Gastrocnemius medialis (tissue), 4 donors: Measurements from ENCODE around the gene RNF151. TPM values are rescaled to one million over a fixed set of nuclear protein-coding genes. Genes with fewer than 3 reads are reported as not detected.
A peak's percentile ranks its signal among the peaks of the same experiment; 100 is the strongest.
"Not testable (repeated sequence)": the region's sequence is repeated elsewhere in the genome, so short reads cannot be mapped to it uniquely, and the experiment has no call there.

ENCODE experiments used
- ATAC-seq, 2 donors: fragments of 150-250 bp; one replicate each; pipeline ENCODE4 v1.9.1; 2016
- DNase-seq, 2 donors: peaks; one replicate each; pipeline ENCODE4 v3.0.0-alpha.2; 2019
- H3K27ac ChIP-seq, 4 donors: fragments of 200-600 bp; sonication (generic); 1 replicate in 1 of 4; 2 replicates in 3 of 4; pipeline ENCODE4 v1.5.1; 2016 to 2018; ENCODE audit warnings: mild to moderate bottlenecking in 2 of 4, moderate library complexity in 1 of 4
- H3K27me3 ChIP-seq, 3 donors: fragments of 200-600 bp; sonication (generic) in 2 of 3; 1 replicate in 1 of 3; 2 replicates in 2 of 3; pipeline versions ENCODE4 v1.5.1 to v1.6.0; 2016 to 2019; ENCODE audit warnings: mild to moderate bottlenecking in 1 of 3, moderate library complexity in 1 of 3
- H3K36me3 ChIP-seq, 2 donors: fragments of 200-600 bp; sonication (generic) in 1 of 2; one replicate each; pipeline ENCODE4 v1.5.1; 2017 to 2018
- H3K4me1 ChIP-seq, 2 donors: fragments of 200-600 bp; sonication (generic) in 1 of 2; one replicate each; pipeline ENCODE4 v1.5.1; 2016 to 2017; ENCODE audit warnings: mild to moderate bottlenecking in 2 of 2
- H3K4me3 ChIP-seq, 4 donors: fragments of 200-600 bp; sonication (generic) in 3 of 4; 1 replicate in 1 of 4; 2 replicates in 3 of 4; pipeline ENCODE4 v1.5.1; 2016 to 2019; ENCODE audit warnings: mild to moderate bottlenecking in 2 of 4
- H3K9me3 ChIP-seq, 3 donors: fragments of 200-600 bp; sonication (generic) in 2 of 3; 1 replicate in 1 of 3; 2 replicates in 2 of 3; pipeline ENCODE4 v1.5.1; 2016 to 2019
- POLR2A ChIP-seq, 2 donors: fragments of 450-650 bp; IDR thresholded peaks; one replicate each; pipeline ENCODE4 v1.6.1; 2017; ENCODE audit warnings: antibody characterized with exemption in 2 of 2, mild to moderate bottlenecking in 2 of 2, moderate library complexity in 2 of 2
- in situ Hi-C, 4 donors: fragments of 200-750 bp; cut with MboI; loops; one replicate each; pipeline versions ENCODE4 v1.15.0 to v1.8.0; 2017; ENCODE audit warnings: low sequenced_read_pairs in 4 of 4
- intact Hi-C: fragments of 100-400 bp; cut with DNase I; formaldehyde crosslinking; loops from one replicate; pipeline ENCODE4 v1.15.1; 2023; ENCODE audit warnings: low total_unique reads
- total RNA-seq, 4 donors: library from RNA; depleted of rRNA; stranded (reverse); fragments of >200 nt; gene quantifications; one replicate each; pipeline versions ENCODE4 v1.1.0 to v1.2.3, GENCODE V29; 2016
- TF ChIP-seq, protein P1 (sequence below), 5 experiments: fragments of 450-650 bp in 3 of 5; fragments of 200-600 bp in 2 of 5; sonication (generic) in 2 of 5; IDR thresholded peaks in 4 of 5; conservative IDR thresholded peaks in 1 of 5; 1 replicate in 4 of 5; 2 replicates in 1 of 5; pipeline ENCODE4 v1.5.1; 2016 to 2019; ENCODE audit warnings: antibody characterized with exemption in 5 of 5, mild to moderate bottlenecking in 3 of 5, moderate library complexity in 3 of 5

The RNF151 gene
- total RNA-seq, 4 donors from 2014 or later: not detected

DNA sequence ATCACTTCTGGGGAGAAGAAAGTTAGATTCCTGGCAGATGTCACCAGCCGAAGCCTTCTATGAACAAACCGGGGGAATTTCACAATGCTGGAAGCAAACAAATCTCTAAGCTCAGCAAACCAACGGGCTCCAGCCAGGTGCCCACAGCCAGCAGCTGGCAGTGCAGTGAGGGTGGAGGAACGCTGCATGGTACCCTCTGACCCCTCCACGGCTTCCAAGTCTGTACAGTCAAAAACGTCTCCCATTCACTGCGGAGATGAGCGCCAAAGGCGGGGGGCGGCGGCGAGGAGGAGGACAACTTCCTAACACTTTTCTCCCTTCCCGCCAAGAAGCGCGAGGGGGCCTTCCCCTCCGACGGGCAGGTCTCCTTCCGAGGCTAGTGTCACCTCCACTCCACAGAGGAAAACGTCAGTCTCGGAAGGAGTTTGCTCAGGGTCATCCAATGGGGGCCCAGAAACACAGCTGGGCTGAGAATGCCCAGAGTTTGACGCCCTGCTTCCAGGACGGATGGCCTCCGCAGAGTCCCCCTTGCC, 42.0 kb downstream of the RNF151 start:
- TF ChIP-seq POLR2A (IDR thresholded peaks at IDR 0.05): peak in 1 of 2 donors; percentile 34
- TF ChIP-seq, protein P1, sequence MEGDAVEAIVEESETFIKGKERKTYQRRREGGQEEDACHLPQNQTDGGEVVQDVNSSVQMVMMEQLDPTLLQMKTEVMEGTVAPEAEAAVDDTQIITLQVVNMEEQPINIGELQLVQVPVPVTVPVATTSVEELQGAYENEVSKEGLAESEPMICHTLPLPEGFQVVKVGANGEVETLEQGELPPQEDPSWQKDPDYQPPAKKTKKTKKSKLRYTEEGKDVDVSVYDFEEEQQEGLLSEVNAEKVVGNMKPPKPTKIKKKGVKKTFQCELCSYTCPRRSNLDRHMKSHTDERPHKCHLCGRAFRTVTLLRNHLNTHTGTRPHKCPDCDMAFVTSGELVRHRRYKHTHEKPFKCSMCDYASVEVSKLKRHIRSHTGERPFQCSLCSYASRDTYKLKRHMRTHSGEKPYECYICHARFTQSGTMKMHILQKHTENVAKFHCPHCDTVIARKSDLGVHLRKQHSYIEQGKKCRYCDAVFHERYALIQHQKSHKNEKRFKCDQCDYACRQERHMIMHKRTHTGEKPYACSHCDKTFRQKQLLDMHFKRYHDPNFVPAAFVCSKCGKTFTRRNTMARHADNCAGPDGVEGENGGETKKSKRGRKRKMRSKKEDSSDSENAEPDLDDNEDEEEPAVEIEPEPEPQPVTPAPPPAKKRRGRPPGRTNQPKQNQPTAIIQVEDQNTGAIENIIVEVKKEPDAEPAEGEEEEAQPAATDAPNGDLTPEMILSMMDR (IDR thresholded peaks at IDR 0.05 in 4 of 5, conservative IDR thresholded peaks at IDR 0.05 in 1 of 5): no peak
- H3K36me3 ChIP-seq: no peaks in the 10 kb centered on the region
- in situ Hi-C loops (no loop called here), intact Hi-C loops (loop anchor here (1.0 to 10.0 kb wide), 3 partner anchors 37 to 526 kb away; partner anchors contain the start of genes CEMP1, PDPK1 and RNPS1)
- peak overlapping the region; percentile 63 to 89 (median 77) for H3K4me3 ChIP-seq
- H3K4me1 ChIP-seq: peaks cover 50 to 58% of the 10 kb centered on the region in 2 donors
- no peaks in the 10 kb centered on the region for H3K9me3 ChIP-seq
- DNase-seq (peak in 1 of 2 donors; percentile 41), ATAC-seq (no peak)
- H3K27me3 ChIP-seq: no peaks in the 10 kb centered on the region
- H3K27ac ChIP-seq: peak overlapping the region; percentile 76 to 99 (median 95)

DNA sequence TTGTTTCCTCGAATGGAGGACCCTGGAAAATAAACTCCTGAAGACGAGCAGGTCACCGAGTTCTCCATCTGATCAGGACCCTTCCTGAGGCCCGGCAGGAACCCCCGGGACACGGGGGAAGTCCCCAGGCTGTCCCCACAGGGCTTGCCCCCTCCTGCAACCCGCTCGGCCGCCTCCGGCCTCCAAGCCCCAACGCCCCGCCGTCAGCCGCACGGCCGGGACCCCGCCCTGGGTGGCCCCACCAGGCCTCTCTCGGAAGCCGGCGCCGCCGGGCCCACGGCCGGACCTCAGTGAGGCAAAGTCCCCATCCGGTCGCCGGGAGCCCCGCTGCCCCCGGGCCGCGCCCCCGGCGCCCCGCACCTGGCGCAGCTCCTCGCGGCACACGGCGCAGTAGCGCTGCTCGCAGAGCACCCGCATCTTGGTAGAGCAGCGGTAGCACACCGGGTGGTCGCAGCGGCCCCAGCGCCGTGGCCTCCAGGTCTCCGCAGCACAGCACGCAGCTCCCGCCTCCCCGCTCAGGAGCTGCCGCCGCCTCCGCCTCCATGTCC, 42.6 kb downstream of the RNF151 start:
- Histone ChIP-seq H3K9me3 (no peaks in the 10 kb centered on the region), H3K27ac (peak overlapping the region; percentile 76 to 99 (median 95)), H3K36me3 (no peaks in the 10 kb centered on the region), H3K4me3 (peak overlapping the region; percentile 63 to 89 (median 77)), H3K27me3 (no peaks in the 10 kb centered on the region), H3K4me1 (peaks cover 44 to 54% of the 10 kb centered on the region in 2 donors)
- intact Hi-C loops (loop anchor here (1.0 to 10.0 kb wide), 3 partner anchors 38 to 526 kb away; partner anchors contain the start of genes CEMP1, PDPK1 and RNPS1), in situ Hi-C loops (no loop called here)
- ATAC-seq (peak; percentile 33 to 35), DNase-seq (no peak)
- TF ChIP-seq, protein P1 (IDR thresholded peaks at IDR 0.05 in 4 of 5, conservative IDR thresholded peaks at IDR 0.05 in 1 of 5): no peak

DNA sequence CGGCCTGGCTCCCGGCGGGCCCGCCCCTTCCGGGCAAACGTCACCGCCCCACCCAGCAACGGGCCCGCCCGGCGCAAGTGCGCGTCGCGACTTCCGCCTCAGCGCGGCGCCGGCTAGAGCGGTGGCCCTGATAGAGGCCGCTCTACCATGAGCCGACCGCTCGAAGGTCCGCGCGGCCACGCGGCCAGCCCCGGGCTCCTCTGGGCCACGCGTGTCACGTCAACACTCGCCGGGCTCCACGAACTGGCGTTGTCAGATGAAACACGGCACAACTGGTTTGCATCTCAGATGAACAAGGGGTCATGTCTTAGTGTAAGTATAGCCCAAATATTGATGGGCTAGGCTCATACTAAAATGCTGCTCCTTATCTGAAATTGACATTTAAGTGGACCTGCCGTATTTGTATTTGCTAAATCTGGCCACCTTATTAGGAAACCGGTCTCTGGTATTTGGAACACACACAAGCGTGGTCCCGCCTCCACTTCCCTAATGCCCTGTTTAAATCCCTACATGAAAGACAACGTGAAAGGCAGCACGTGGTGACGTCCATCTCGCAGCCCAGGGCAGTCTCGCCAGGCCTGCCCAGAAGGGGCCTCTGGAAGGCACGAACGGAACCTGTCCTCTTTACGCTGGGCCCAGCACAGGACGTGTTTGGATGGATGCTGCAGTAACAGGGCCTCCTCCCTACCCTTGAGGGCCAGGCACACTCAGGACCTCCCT, 43.3 kb downstream of the RNF151 start, which contains the start of gene ZNF598:
Gene ZNF598 (minus strand): TSS at position 31 of the 720 bp plus-strand sequence.
- DNase-seq (peak; percentile 61 to 75), ATAC-seq (peak; percentile 90 to 95)
- H3K27ac ChIP-seq: peak within 1 kb of the TSS; percentile 85 to 99 (median 95)
- peaks cover 37 to 47% of the 10 kb centered on the region in 2 donors for H3K4me1 ChIP-seq
- H3K36me3 ChIP-seq: no peaks in the 10 kb centered on the region
- intact Hi-C loops: loop anchor here (1.0 to 10.0 kb wide), 3 partner anchors 39 to 525 kb away; partner anchors contain the start of genes CEMP1, PDPK1 and RNPS1
- H3K27me3 ChIP-seq: no peaks in the 10 kb centered on the region
- H3K9me3 ChIP-seq: no peaks in the 10 kb centered on the region
- H3K4me3 ChIP-seq: peak within 1 kb of the TSS; percentile 63 to 97 (median 84)
- peak; percentile 85 to 96 for TF ChIP-seq POLR2A (IDR thresholded peaks at IDR 0.05)
- TF ChIP-seq, protein P1 (IDR thresholded peaks at IDR 0.05 in 4 of 5, conservative IDR thresholded peaks at IDR 0.05 in 1 of 5): peak in 1 of 5 experiments; percentile 8
- in situ Hi-C loops: loop anchor here in 3 of 4 donors (5.0 to 10.0 kb wide), 3 partner anchors 127 to 135 kb away; partner anchors contain the start of genes PKD1 (in 1 of the 3) and RAB26 (in 1 of the 3)

DNA sequence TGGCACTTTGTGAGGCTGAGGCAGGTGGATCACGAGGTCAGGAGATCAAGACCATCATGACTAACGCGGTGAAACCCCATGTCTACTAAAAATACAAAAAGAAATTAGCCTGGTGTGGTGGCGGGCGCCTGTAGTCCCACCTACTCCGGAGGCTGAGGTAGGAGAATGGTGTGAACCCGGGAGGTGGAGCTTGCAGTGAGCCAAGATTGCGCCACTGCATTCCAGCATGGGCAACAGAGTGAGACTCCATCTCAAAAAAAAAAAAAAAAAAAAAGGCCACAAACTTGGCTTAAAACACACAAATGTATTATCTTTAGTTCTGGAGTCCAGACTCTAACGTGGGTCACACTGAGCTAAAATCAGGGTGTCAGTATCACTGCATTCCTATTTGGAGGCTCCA, 45.1 kb downstream of the RNF151 start:
- in situ Hi-C loops: loop anchor here in 3 of 4 donors (5.0 to 10.0 kb wide), 3 partner anchors 126 to 133 kb away; partner anchors contain the start of genes PKD1 (in 1 of the 3) and RAB26 (in 1 of the 3)
- DNase-seq, H3K9me3 ChIP-seq, intact Hi-C loops, H3K36me3 ChIP-seq, H3K4me3 ChIP-seq, H3K27ac ChIP-seq, ATAC-seq, H3K27me3 ChIP-seq: not testable (repeated sequence)
- peaks cover 27 to 29% of the 10 kb centered on the region in 2 donors for H3K4me1 ChIP-seq
